Skeletal muscle tissue (tissue), 4 donors: ENCODE measurements around the gene AMN. TPM values are rescaled to one million over a fixed set of nuclear protein-coding genes. Genes with fewer than 3 reads are reported as not detected.

ENCODE experiments used
- H3K27ac ChIP-seq: one replicate; pipeline ENCODE4 v1.7.0; 2013; ENCODE audit warnings: mild to moderate bottlenecking, low read depth, low read length, inconsistent platforms
- H3K27me3 ChIP-seq, 3 donors: one replicate each; pipeline ENCODE4 v1.7.0; 2013; ENCODE audit warnings: low read length in 3 of 3; ENCODE audit not compliant: control insufficient read depth in 3 of 3, insufficient read depth in 3 of 3
- H3K36me3 ChIP-seq, 3 donors: one replicate each; pipeline ENCODE4 v1.7.0; 2013; ENCODE audit warnings: low read length in 3 of 3; ENCODE audit not compliant: control insufficient read depth in 3 of 3, insufficient read depth in 3 of 3
- H3K4me1 ChIP-seq, 3 donors: one replicate each; pipeline ENCODE4 v1.7.0; 2013; ENCODE audit warnings: low read length in 3 of 3, mild to moderate bottlenecking in 3 of 3; ENCODE audit not compliant: control insufficient read depth in 3 of 3, insufficient read depth in 3 of 3
- H3K4me3 ChIP-seq, 3 donors: one replicate each; pipeline ENCODE4 v1.7.0; 2013; ENCODE audit warnings: low read length in 3 of 3
- H3K9ac ChIP-seq, 3 donors: one replicate each; pipeline ENCODE4 v1.7.0; 2013; ENCODE audit warnings: low read length in 3 of 3, mild to moderate bottlenecking in 3 of 3, moderate library complexity in 2 of 3, low read depth in 1 of 3
- H3K9me3 ChIP-seq, 3 donors: one replicate each; pipeline ENCODE4 v1.7.0; 2013; ENCODE audit warnings: low read length in 3 of 3; ENCODE audit not compliant: control insufficient read depth in 3 of 3
- total RNA-seq: library from RNA; depleted of rRNA; stranded (reverse); fragments of >200 nt; gene quantifications from one replicate; pipeline ENCODE4 v1.2.3, GENCODE V29; 2014
- donor health status: Osteomylitis.

The AMN gene
- total RNA-seq, 1 donor from 2014 or later, result 1.0 TPM

DNA sequence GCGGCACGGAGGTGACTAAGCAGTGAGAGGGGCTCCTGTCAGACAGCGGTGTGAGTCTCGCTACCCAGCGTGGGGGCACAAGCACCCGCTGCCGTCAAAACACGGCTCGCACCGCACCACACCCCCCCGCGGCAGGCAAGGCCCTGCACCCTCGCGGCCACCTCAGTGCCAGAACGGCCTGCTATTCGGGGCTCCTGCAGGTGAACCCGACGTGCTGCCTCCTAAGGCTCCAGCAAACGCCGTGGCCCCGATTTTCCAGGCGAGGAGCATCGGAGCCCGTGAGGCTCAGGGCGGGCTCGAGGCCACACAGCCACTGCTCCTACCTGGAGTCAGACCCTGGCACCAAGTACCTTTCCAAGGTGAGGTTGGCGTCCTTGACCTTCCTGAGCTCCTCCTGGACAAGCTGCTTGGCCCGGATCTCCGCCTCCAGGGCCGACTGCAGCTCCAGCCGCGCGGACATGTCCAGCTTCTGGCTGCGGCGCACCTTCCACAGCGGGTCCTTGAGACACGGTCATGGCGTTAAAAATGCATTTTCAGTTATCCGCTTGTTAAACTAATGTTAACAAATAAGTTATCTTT is 41.8 kb downstream of the AMN start:
- no peaks in the 10 kb centered on the region for H3K27me3 ChIP-seq
- H3K4me1 ChIP-seq, result peaks cover 17 to 24% (median 19%) of the 10 kb centered on the region in 3 donors
- H3K36me3 ChIP-seq, result peaks cover 66 to 80% (median 69%) of the 10 kb centered on the region in 3 donors
- no peak overlapping the region for H3K9ac ChIP-seq
- H3K27ac ChIP-seq, result no peak overlapping the region
- H3K9me3 ChIP-seq, result no peaks in the 10 kb centered on the region
- no peak overlapping the region for H3K4me3 ChIP-seq

DNA sequence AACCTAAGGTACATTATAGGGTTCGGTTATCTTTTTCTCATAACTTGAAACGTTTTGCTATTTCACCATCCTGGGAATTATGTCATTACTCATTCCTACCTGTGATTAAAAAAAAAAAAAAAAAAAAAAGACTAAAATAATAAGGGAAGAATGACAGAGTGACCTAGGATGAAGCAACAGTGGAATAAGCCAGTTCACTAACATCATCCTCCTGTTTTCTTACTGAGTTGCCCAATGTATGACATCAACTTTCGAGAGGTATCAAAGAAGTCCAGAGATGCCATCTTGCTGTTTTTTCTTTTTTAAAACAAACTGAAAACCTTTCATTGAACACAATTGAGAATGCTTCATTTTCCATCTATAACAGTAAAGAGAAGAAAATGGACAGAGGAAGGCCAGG is 42.8 kb downstream of the AMN start:
- H3K4me3 ChIP-seq, result no peak overlapping the region
- H3K27me3 ChIP-seq, result no peaks in the 10 kb centered on the region
- peaks cover 21 to 31% (median 24%) of the 10 kb centered on the region in 3 donors for H3K4me1 ChIP-seq
- H3K9ac ChIP-seq, result no peak overlapping the region
- peaks cover 69 to 83% (median 72%) of the 10 kb centered on the region in 3 donors for H3K36me3 ChIP-seq
- H3K27ac ChIP-seq, result no peak overlapping the region
- no peaks in the 10 kb centered on the region for H3K9me3 ChIP-seq

DNA sequence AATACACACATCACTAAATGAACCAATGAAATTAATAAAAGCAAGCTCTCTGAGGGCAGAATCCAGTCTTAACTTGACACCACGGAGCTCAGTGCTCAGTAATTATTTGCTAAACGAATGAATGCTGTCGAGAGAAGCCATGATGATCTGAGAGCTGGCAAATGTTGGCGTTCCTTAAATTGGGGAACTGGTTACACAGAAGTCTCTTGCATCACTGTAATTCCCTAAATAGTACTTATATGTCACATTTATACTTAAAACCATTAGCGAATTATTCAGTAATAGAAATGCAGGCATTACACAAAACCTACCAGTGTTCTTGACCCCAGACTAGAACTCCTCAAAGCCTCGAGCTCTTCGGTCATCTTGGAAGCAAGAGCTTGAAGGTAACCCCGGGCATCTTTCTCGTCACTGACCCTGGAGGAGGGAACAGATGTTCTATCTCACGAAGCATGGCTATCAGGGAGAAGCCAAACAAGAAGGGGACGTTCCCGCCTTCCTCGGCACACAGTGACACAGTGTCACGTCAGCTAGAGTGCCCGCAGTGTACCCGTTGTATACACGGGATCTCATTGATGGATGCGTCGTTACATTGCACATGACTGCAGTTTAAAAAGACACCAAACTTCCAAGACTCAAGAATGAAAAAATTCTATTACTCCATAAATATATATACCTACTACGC is 43.6 kb downstream of the AMN start:
- H3K9ac ChIP-seq, result no peak overlapping the region
- no peak overlapping the region for H3K4me3 ChIP-seq
- H3K4me1 ChIP-seq, result peaks cover 21 to 31% (median 24%) of the 10 kb centered on the region in 3 donors
- no peaks in the 10 kb centered on the region for H3K27me3 ChIP-seq
- H3K27ac ChIP-seq, result peak overlapping the region; percentile 59
- H3K36me3 ChIP-seq, result peaks cover 72 to 90% (median 73%) of the 10 kb centered on the region in 3 donors
- no peaks in the 10 kb centered on the region for H3K9me3 ChIP-seq

- Histone ChIP-seq H3K4me1 (peaks cover 21 to 31% (median 24%) of the 10 kb centered on the region in 3 donors), H3K9me3 (no peaks in the 10 kb centered on the region), H3K9ac (no peak overlapping the region), H3K4me3 (no peak overlapping the region), H3K27ac (peak overlapping the region; percentile 59), H3K36me3 (peaks cover 75 to 95% (median 78%) of the 10 kb centered on the region in 3 donors), H3K27me3 (no peaks in the 10 kb centered on the region)
Measured at GRCh38 chr14:102966681-102967505, 44.4 kb downstream of the AMN start.

GRCh38 chr14:102967506-102967795 is 45.0 kb downstream of the AMN start:
- peaks cover 21 to 31% (median 24%) of the 10 kb centered on the region in 3 donors for H3K4me1 ChIP-seq
- H3K36me3 ChIP-seq, result peaks cover 73 to 93% (median 76%) of the 10 kb centered on the region in 3 donors
- no peaks in the 10 kb centered on the region for H3K9me3 ChIP-seq
- no peak overlapping the region for H3K9ac ChIP-seq
- no peaks in the 10 kb centered on the region for H3K27me3 ChIP-seq
- no peak overlapping the region for H3K27ac ChIP-seq
- H3K4me3 ChIP-seq, result no peak overlapping the region

DNA sequence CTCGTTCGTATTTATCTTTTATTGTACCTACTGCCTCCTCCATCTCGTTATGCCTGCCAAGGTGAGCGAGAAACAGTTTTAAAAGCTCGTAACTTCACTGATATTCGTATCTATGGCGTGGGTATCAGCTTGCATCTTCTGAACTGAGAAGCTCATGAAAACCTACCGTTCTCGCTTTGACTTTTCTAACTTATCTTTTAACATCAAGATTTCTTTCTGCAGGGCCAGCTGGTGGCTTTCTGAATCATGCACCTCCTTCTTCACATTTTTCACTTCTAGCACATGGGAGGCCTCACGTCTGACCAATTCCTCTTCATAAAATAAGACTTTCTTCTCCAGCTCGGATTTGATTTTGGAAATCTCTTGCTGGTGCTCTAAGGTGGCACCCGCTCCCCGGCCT is 45.8 kb downstream of the AMN start:
- no peak overlapping the region for H3K27ac ChIP-seq
- H3K36me3 ChIP-seq, result peaks cover 72 to 92% (median 74%) of the 10 kb centered on the region in 3 donors
- peaks cover 21 to 31% (median 24%) of the 10 kb centered on the region in 3 donors for H3K4me1 ChIP-seq
- no peak overlapping the region for H3K9ac ChIP-seq
- H3K9me3 ChIP-seq, result no peaks in the 10 kb centered on the region
- no peak overlapping the region for H3K4me3 ChIP-seq
- no peaks in the 10 kb centered on the region for H3K27me3 ChIP-seq

- Histone ChIP-seq H3K4me1 (peaks cover 21 to 31% (median 24%) of the 10 kb centered on the region in 3 donors), H3K9ac (peak overlapping the region in 2 of 3 donors; percentile 24 to 40), H3K27me3 (no peaks in the 10 kb centered on the region), H3K36me3 (peaks cover 73 to 92% (median 74%) of the 10 kb centered on the region in 3 donors), H3K4me3 (no peak overlapping the region), H3K9me3 (no peaks in the 10 kb centered on the region), H3K27ac (no peak overlapping the region)
Measured at GRCh38 chr14:102969060-102969791, 46.8 kb downstream of the AMN start.

- H3K9ac ChIP-seq, result no peak overlapping the region
- no peak overlapping the region for H3K27ac ChIP-seq
- no peaks in the 10 kb centered on the region for H3K9me3 ChIP-seq
- H3K4me1 ChIP-seq, result peaks cover 21 to 31% (median 24%) of the 10 kb centered on the region in 3 donors
- no peak overlapping the region for H3K4me3 ChIP-seq
- no peaks in the 10 kb centered on the region for H3K27me3 ChIP-seq
- peaks cover 73 to 90% (median 75%) of the 10 kb centered on the region in 3 donors for H3K36me3 ChIP-seq
Measured at GRCh38 chr14:102969901-102970300, 47.4 kb downstream of the AMN start.

DNA sequence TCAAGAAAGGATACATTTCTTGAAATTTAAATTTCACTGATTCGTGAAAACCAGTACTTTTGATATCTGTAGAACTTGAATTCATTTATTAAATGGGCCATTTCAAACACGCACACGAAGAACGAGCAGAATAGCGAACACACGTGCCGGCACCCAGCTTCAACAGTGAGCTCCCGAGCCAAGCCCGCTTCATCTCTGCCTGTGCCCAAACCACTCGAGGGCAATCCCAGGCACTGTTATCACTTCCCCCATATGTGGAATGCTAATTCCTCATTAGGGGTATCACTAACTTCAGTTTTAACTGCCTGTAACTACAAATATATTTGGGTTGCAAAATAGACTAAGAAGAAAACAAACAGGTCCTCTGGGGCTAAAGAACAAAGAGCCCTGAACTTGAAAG is 48.0 kb downstream of the AMN start:
- H3K9me3 ChIP-seq, result no peaks in the 10 kb centered on the region
- H3K36me3 ChIP-seq, result peaks cover 72 to 86% (median 75%) of the 10 kb centered on the region in 3 donors
- no peak overlapping the region for H3K27ac ChIP-seq
- H3K4me1 ChIP-seq, result peaks cover 21 to 31% (median 24%) of the 10 kb centered on the region in 3 donors
- no peaks in the 10 kb centered on the region for H3K27me3 ChIP-seq
- H3K9ac ChIP-seq, result no peak overlapping the region
- H3K4me3 ChIP-seq, result no peak overlapping the region
